GM12892 (cell line): ENCODE data around the gene SLC13A3.

Source experiments
- POLR2A ChIP-seq: IDR thresholded peaks from 2 replicates; pipeline ENCODE4 v1.6.1; 2011; ENCODE audit warnings: low read depth, low read length, control low read depth
- POLR2AphosphoS5 ChIP-seq: IDR thresholded peaks from 2 replicates; pipeline ENCODE4 v1.6.1; 2011; ENCODE audit warnings: low read depth, low read length, control low read depth
- TAF1 ChIP-seq: IDR thresholded peaks from 2 replicates; pipeline ENCODE4 v1.6.1; 2011; ENCODE audit warnings: low read depth, mild to moderate bottlenecking, control low read depth, low read length, borderline replicate concordance

DNA sequence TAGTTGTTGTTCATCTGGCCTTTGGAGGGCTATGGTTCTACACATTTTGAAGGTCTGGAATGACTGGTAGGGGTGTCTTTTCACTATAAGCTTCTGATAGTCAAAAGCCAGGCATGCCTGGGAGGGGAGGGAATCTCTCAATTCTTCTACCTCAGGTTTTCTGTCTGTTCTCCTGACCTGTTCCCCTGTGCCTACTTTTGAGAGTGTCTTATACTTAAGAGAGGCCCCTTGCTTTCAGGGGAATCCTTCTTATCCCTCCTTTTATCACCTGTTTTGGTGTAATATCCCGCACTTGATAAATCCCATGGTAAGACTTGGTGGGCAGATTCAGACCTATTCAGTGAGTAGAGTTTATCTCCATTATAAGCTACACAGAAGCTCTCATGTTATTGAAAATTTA is 10.4 kb upstream of the SLC13A3 start:
- TF ChIP-seq POLR2AphosphoS5 (no peak), TAF1 (no peak), POLR2A (no peak)
